ENCODE measurements around the gene ERAP2. TPM values are rescaled to one million over a fixed set of nuclear protein-coding genes. Genes with fewer than 3 reads are reported as not detected.
"Not testable (repeated sequence)": the region's sequence is repeated elsewhere in the genome, so short reads cannot be mapped to it uniquely, and the experiment has no call there.

The ERAP2 gene
- total RNA-seq, 1 donor from 2014 or later: 1.5 TPM

DNA sequence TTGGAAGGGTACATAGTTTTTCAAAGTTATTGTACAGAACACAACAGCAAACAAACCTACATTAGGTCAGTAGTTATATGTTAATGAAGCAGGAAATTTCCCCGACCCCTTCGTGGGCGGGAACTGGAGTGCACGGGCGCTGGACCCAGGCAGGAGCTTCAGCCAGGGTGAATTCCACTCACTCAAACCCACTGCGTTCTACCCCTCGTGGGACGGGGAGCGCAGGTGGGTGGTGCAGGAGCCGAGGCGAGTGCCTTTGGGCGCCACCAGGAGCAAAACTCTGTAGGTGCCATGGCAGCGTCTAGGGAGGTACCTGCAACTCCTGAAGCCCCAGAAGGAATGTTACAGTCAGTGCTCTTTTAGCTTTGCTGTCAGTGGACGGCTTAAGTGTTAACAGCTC lies 39.0 kb upstream of the ERAP2 start:
- no peak overlapping the region for H3K4me3 Mint-ChIP-seq
- no peaks in the 10 kb centered on the region for H3K36me3 Mint-ChIP-seq
- H3K4me1 Mint-ChIP-seq (ENCODE audit: unreplicated experiment): no peaks in the 10 kb centered on the region
- H3K27ac Mint-ChIP-seq: no peak overlapping the region
- H3K9me3 Mint-ChIP-seq: peaks cover 4% of the 10 kb centered on the region
- TF ChIP-seq CTCF (conservative IDR thresholded peaks at IDR 0.05): no peak
- H3K27me3 Mint-ChIP-seq: no peaks in the 10 kb centered on the region
- DNase-seq (ENCODE audit: extremely low spot score, unreplicated experiment): no peak

DNA sequence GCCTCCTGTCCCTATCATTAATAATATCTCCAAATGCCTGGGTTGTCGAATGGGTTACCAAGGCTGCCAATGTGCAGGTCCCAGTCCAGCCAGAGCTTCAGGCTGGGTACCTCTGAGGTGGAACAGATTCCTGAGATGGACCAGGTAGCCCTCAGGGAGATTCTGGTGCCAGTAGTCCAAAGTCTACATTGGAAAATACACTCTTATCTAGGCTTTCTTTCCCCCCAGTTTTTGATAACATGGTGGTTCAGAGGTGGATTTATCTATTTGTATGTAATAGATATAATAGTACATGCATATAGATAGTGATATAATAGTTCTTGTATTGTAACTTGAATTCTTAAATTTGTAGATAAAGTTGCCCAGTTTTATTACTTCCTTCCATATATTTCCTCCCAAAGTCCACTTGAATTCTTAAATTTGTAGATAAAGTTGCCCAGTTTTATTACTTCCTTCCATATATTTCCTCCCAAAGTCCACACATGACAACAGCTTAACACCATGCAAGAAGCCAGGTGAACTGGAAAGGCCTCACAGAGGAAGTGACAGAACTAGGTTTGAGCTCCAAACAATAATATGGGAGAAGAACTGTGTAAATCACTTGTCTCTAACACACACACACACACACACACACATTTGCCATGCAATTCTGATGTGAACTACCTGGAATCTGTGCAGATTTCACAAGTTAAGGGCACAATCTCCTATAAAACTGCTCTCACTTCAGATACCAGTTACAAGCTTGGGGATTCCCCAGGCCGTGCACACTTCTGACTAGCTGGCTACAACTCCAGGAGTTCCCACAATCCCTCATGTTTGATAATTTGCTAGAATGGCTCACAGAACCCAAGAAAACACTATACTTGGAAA lies 37.9 kb upstream of the ERAP2 start:
- Mint-ChIP-seq H3K27ac (no peak overlapping the region), H3K4me1 (ENCODE audit: unreplicated experiment) (no peaks in the 10 kb centered on the region), H3K36me3 (no peaks in the 10 kb centered on the region), H3K27me3 (no peaks in the 10 kb centered on the region), H3K9me3 (peaks cover 4% of the 10 kb centered on the region), H3K4me3 (no peak overlapping the region)
- no peak for TF ChIP-seq CTCF (conservative IDR thresholded peaks at IDR 0.05)
- DNase-seq (ENCODE audit: extremely low spot score, unreplicated experiment): no peak

DNA sequence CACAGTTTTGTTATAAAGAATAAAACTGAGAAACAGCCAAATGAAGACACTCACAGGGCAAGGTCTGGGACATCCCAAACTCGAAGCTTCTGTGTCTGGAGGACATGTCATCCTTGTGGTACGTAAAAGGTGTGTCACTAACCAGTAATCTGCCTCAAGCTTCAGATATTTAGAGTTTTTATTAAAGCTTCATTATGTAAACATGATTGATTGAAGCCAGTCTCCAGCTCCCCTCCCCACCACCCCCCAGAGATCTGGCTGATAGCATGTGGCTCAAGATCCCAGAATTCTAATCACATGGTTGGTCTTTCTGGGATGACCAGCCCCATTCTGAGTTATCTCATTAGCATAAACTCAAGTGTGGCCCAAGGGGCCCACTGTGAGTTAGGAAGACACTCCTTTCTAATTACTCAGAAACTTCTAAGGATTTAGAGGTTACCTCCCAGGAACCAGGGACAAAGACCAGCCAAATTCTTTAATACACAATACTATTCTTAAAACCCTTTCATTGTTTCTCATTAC lies 37.2 kb upstream of the ERAP2 start:
- no peak for DNase-seq (ENCODE audit: extremely low spot score, unreplicated experiment)
- peaks cover 4% of the 10 kb centered on the region for H3K9me3 Mint-ChIP-seq
- H3K4me3 Mint-ChIP-seq: no peak overlapping the region
- no peak overlapping the region for H3K27ac Mint-ChIP-seq
- H3K36me3 Mint-ChIP-seq: no peaks in the 10 kb centered on the region
- TF ChIP-seq CTCF (conservative IDR thresholded peaks at IDR 0.05): no peak
- no peaks in the 10 kb centered on the region for H3K27me3 Mint-ChIP-seq
- H3K4me1 Mint-ChIP-seq (ENCODE audit: unreplicated experiment): no peaks in the 10 kb centered on the region

DNA sequence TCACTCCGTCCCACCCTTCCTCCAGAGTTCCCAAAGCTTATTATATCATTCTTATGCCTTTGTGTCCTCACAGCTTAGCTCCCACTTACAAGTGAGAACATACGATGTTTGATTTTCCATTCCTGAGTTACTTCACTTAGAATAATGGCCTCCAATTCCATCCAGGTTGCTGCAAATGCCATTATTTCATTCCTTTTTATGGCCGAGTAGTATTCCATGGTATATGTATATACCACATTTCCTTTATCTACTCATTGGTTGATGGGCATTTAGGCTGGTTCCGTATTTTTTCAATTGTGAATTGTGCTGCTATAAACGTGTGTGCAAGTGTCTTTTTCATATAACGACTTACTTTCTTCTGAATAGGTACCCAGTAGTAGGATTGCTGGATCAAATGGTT lies 34.4 kb upstream of the ERAP2 start:
- H3K36me3 Mint-ChIP-seq; H3K9me3 Mint-ChIP-seq; H3K27ac Mint-ChIP-seq; H3K4me1 Mint-ChIP-seq (ENCODE audit: unreplicated experiment); H3K4me3 Mint-ChIP-seq; DNase-seq (ENCODE audit: extremely low spot score, unreplicated experiment); H3K27me3 Mint-ChIP-seq: not testable (repeated sequence)

GRCh38 chr5:96843140-96843539 lies 33.2 kb upstream of the ERAP2 start:
- no peaks in the 10 kb centered on the region for H3K36me3 Mint-ChIP-seq
- no peak for TF ChIP-seq CTCF (conservative IDR thresholded peaks at IDR 0.05)
- H3K27ac Mint-ChIP-seq: no peak overlapping the region
- no peaks in the 10 kb centered on the region for H3K27me3 Mint-ChIP-seq
- H3K4me3 Mint-ChIP-seq: no peak overlapping the region
- H3K9me3 Mint-ChIP-seq: peaks cover 4% of the 10 kb centered on the region
- H3K4me1 Mint-ChIP-seq (ENCODE audit: unreplicated experiment): no peaks in the 10 kb centered on the region
- no peak for DNase-seq (ENCODE audit: extremely low spot score, unreplicated experiment)

- no peaks in the 10 kb centered on the region for H3K4me1 Mint-ChIP-seq (ENCODE audit: unreplicated experiment)
- H3K27ac Mint-ChIP-seq: no peak overlapping the region
- DNase-seq (ENCODE audit: extremely low spot score, unreplicated experiment): no peak
- TF ChIP-seq CTCF (conservative IDR thresholded peaks at IDR 0.05): no peak
- H3K9me3 Mint-ChIP-seq: peaks cover 12% of the 10 kb centered on the region
- H3K27me3 Mint-ChIP-seq: no peaks in the 10 kb centered on the region
- peaks cover 3% of the 10 kb centered on the region for H3K36me3 Mint-ChIP-seq
- no peak overlapping the region for H3K4me3 Mint-ChIP-seq
Observed at GRCh38 chr5:96844481-96844990, 31.8 kb upstream of the ERAP2 start.
